H1 (cell line): Measurements from ENCODE around the gene TMEM179B. TPM values are rescaled to one million over a fixed set of nuclear protein-coding genes. Genes with fewer than 3 reads are reported as not detected.

Experiments
- CTCF ChIA-PET: fragments of 300-600 bp; sonication (Branson Sonifier 250); formaldehyde crosslinking; loops from one replicate; lab custom pipeline; 2021; ENCODE audit not compliant: partially characterized antibody; lab: Charles Lee
- POLR2A ChIA-PET: fragments of 300-600 bp; sonication (Branson Sonifier 250); formaldehyde crosslinking; loops from one replicate; lab custom pipeline; 2021; ENCODE audit warnings: inconsistent platforms; ENCODE audit not compliant: partially characterized antibody; lab: Charles Lee
- DNase-seq, 2 experiments: peaks; one replicate each; pipeline versions ENCODE4 v3.0.0 to v3.0.0-alpha.2; 2010 to 2022; ENCODE audit warnings: low spot score in 2 of 2, low read depth in 1 of 2, mixed read lengths in 1 of 2
- FAIRE-seq: peaks from 2 replicates; lab custom pipeline; 2011; peaks lifted over from hg19 to GRCh38; lab: Jason Lieb, UNC
- H2AFZ ChIP-seq: 2 replicates; pipeline ENCODE4 v1.8.1; 2012; ENCODE audit warnings: low read length, inconsistent platforms
- H2AK5ac ChIP-seq: 2 replicates; pipeline ENCODE4 v1.6.1; 2013; ENCODE audit warnings: low read depth, low read length
- H2BK120ac ChIP-seq: replicated peaks from 2 replicates; pipeline ENCODE3; 2013; ENCODE audit warnings: low read depth, low read length, inconsistent platforms
- H2BK12ac ChIP-seq: 2 replicates; pipeline ENCODE4 v1.6.1; 2013; ENCODE audit warnings: low read depth, low read length
- H2BK15ac ChIP-seq: 2 replicates; pipeline ENCODE4 v1.6.1; 2013; ENCODE audit warnings: low read length
- H2BK20ac ChIP-seq: 2 replicates; pipeline ENCODE4 v1.6.1; 2013; ENCODE audit warnings: low read length
- H2BK5ac ChIP-seq: 2 replicates; pipeline ENCODE4 v1.6.1; 2013; ENCODE audit warnings: low read depth, low read length
- H3K14ac ChIP-seq: 2 replicates; pipeline ENCODE4 v1.6.1; 2013; ENCODE audit warnings: inconsistent platforms; ENCODE audit not compliant: insufficient read length
- H3K18ac ChIP-seq: 2 replicates; pipeline ENCODE4 v1.6.1; 2013; ENCODE audit warnings: low read length; ENCODE audit errors: extremely low read depth
- H3K23ac ChIP-seq: 2 replicates; pipeline ENCODE4 v1.6.1; 2013; ENCODE audit warnings: inconsistent platforms; ENCODE audit not compliant: insufficient read length
- H3K23me2 ChIP-seq: 2 replicates; pipeline ENCODE4 v1.6.1; 2013; ENCODE audit warnings: low read depth, low read length
- H3K27ac ChIP-seq: 2 replicates; pipeline ENCODE4 v1.6.1; 2011; ENCODE audit warnings: low read depth, low read length, inconsistent platforms
- H3K27me3 ChIP-seq, 4 experiments: replicated peaks in 1 of 4; 1 replicate in 1 of 4; 2 replicates in 3 of 4; pipeline versions ENCODE4 v1.6.1 to v1.8.1; 2011 to 2013; ENCODE audit warnings: low read length in 3 of 4, mild to moderate bottlenecking in 3 of 4, inconsistent platforms in 2 of 4, mixed read lengths in 2 of 4, moderate library complexity in 1 of 4; ENCODE audit not compliant: control insufficient read depth in 3 of 4, insufficient read depth in 3 of 4; ENCODE audit errors: extremely low read depth in 1 of 4
- H3K36me3 ChIP-seq, 4 experiments: 2 replicates each; pipeline versions ENCODE4 v1.6.1 to v1.8.1; 2011 to 2013; ENCODE audit warnings: mild to moderate bottlenecking in 4 of 4, low read length in 3 of 4, moderate library complexity in 2 of 4, control low read depth in 1 of 4, inconsistent platforms in 1 of 4; ENCODE audit not compliant: insufficient read depth in 4 of 4, control insufficient read depth in 2 of 4
- H3K4ac ChIP-seq: replicated peaks from 2 replicates; pipeline ENCODE3; 2013; ENCODE audit warnings: low read length, low read depth, mixed read lengths, inconsistent platforms; ENCODE audit not compliant: insufficient read length
- H3K4me1 ChIP-seq, 4 experiments: replicated peaks in 1 of 4; 1 replicate in 1 of 4; 2 replicates in 3 of 4; pipeline versions ENCODE4 v1.6.1 to v1.8.1; 2011 to 2013; ENCODE audit warnings: low read length in 3 of 4, inconsistent platforms in 2 of 4, mixed read lengths in 1 of 4; ENCODE audit not compliant: insufficient read depth in 4 of 4, control insufficient read depth in 3 of 4
- H3K4me2 ChIP-seq, 2 experiments: 2 replicates each; pipeline versions ENCODE4 v1.6.1 to v1.8.1; 2011 to 2013; ENCODE audit warnings: low read depth in 2 of 2, low read length in 2 of 2, control low read depth in 1 of 2, inconsistent platforms in 1 of 2, mild to moderate bottlenecking in 1 of 2; ENCODE audit not compliant: insufficient read depth in 1 of 2
- H3K4me3 ChIP-seq, 4 experiments: fragments of 200-600, 300-600 bp in 1 of 4; sonication (generic), shearing (Covaris generic), sonication (Bioruptor Twin) in 1 of 4; 2 replicates each; pipeline versions ENCODE4 v1.5.1 to v1.8.1; 2011 to 2016; ENCODE audit warnings: low read length in 4 of 4, low read depth in 3 of 4, control low read depth in 2 of 4, inconsistent platforms in 2 of 4, mild to moderate bottlenecking in 2 of 4, mixed read lengths in 1 of 4, moderate library complexity in 1 of 4; ENCODE audit not compliant: insufficient read depth in 2 of 4; ENCODE audit errors: extremely low read depth in 1 of 4
- H3K56ac ChIP-seq: replicated peaks from 2 replicates; pipeline ENCODE3; 2013; ENCODE audit warnings: low read depth, mild to moderate bottlenecking, mixed read lengths, low read length, inconsistent platforms; ENCODE audit not compliant: insufficient read length
- H3K79me1 ChIP-seq: 2 replicates; pipeline ENCODE4 v1.6.1; 2013; ENCODE audit warnings: low read depth, low read length, control low read depth
- H3K79me2 ChIP-seq, 2 experiments: 2 replicates each; pipeline versions ENCODE4 v1.6.1 to v1.8.1; 2012 to 2013; ENCODE audit warnings: low read length in 2 of 2, mild to moderate bottlenecking in 2 of 2, inconsistent platforms in 1 of 2; ENCODE audit not compliant: insufficient read depth in 2 of 2, control insufficient read depth in 1 of 2
- H3K9ac ChIP-seq, 4 experiments: replicated peaks in 1 of 4; 1 replicate in 1 of 4; 2 replicates in 3 of 4; pipeline versions ENCODE4 v1.6.1 to v1.8.1; 2011 to 2013; ENCODE audit warnings: low read depth in 3 of 4, low read length in 3 of 4, control low read depth in 2 of 4, mild to moderate bottlenecking in 2 of 4, moderate library complexity in 2 of 4, inconsistent platforms in 1 of 4; ENCODE audit errors: extremely low read depth in 1 of 4
- H3K9me3 ChIP-seq, 2 experiments: 2 replicates each; pipeline versions ENCODE4 v1.6.1 to v1.8.1; 2012 to 2013; ENCODE audit warnings: mild to moderate bottlenecking in 2 of 2, moderate library complexity in 2 of 2, control low read depth in 1 of 2, inconsistent platforms in 1 of 2, low read depth in 1 of 2, low read length in 1 of 2, mixed read lengths in 1 of 2; ENCODE audit not compliant: insufficient read depth in 2 of 2
- H4K20me1 ChIP-seq, 2 experiments: replicated peaks in 1 of 2; 2 replicates each; pipeline versions ENCODE3 to v1.8.1; 2011 to 2013; ENCODE audit warnings: inconsistent platforms in 2 of 2, low read length in 2 of 2, mild to moderate bottlenecking in 1 of 2; ENCODE audit not compliant: insufficient read depth in 2 of 2, control insufficient read depth in 1 of 2
- H4K5ac ChIP-seq: 2 replicates; pipeline ENCODE4 v1.6.1; 2013; ENCODE audit warnings: low read length, low read depth, mixed read lengths, inconsistent platforms; ENCODE audit not compliant: insufficient read length
- H4K8ac ChIP-seq: 2 replicates; pipeline ENCODE4 v1.8.0; 2013; ENCODE audit warnings: mild to moderate bottlenecking, moderate library complexity, low read length, inconsistent platforms; ENCODE audit not compliant: insufficient read depth; ENCODE audit errors: extremely low read depth
- H4K91ac ChIP-seq: replicated peaks from 2 replicates; pipeline ENCODE3; 2013; ENCODE audit warnings: low read length, mixed read lengths, inconsistent platforms; ENCODE audit not compliant: insufficient read length
- JUN ChIP-seq: IDR thresholded peaks from 2 replicates; pipeline ENCODE4 v1.6.1; 2011; ENCODE audit warnings: low read depth, mild to moderate bottlenecking, improper control_type of control experiment, low read length
- MAX ChIP-seq: IDR thresholded peaks from 2 replicates; pipeline ENCODE4 v1.6.1; 2012; ENCODE audit warnings: inconsistent platforms
- PHF8 ChIP-seq: fragments of 200-600 bp; sonication (generic); conservative IDR thresholded peaks from 2 replicates; pipeline ENCODE4 v1.7.1; 2012; ENCODE audit warnings: low read depth, mild to moderate bottlenecking, inconsistent platforms, low read length, moderate library complexity
- POLR2A ChIP-seq, 2 experiments: IDR thresholded peaks; 1 replicate in 1 of 2; 2 replicates in 1 of 2; pipeline ENCODE4 v1.6.1; 2011; ENCODE audit warnings: low read depth in 2 of 2, low read length in 2 of 2, mild to moderate bottlenecking in 2 of 2; ENCODE audit errors: control extremely low read depth in 1 of 2
- POLR2AphosphoS5 ChIP-seq: IDR thresholded peaks from 2 replicates; pipeline ENCODE4 v1.6.1; 2011; ENCODE audit warnings: low read depth, low read length
- SAP30 ChIP-seq: fragments of 300-600 bp; sonication (generic); IDR thresholded peaks from 2 replicates; pipeline ENCODE4 v1.7.1; 2012; ENCODE audit warnings: low read length, moderate library complexity, mild to moderate bottlenecking, inconsistent platforms; ENCODE audit not compliant: insufficient read depth, insufficient replicate concordance
- SIN3A ChIP-seq, 2 experiments: IDR thresholded peaks in 1 of 2; conservative IDR thresholded peaks in 1 of 2; 2 replicates each; pipeline ENCODE4 v1.6.1; 2011 to 2012; ENCODE audit warnings: low read length in 2 of 2, improper control_type of control experiment in 1 of 2, low read depth in 1 of 2, mild to moderate bottlenecking in 1 of 2
- SRF ChIP-seq: IDR thresholded peaks from 2 replicates; pipeline ENCODE4 v1.6.1; 2011; ENCODE audit warnings: mild to moderate bottlenecking, low read depth, low read length, moderate library complexity
- WGBS, 2 experiments: shearing (Covaris generic) in 1 of 2; methylation state at CpG; one replicate each; pipeline versions ENCODE4 v1.1.6 to v1.1.7; 2013 to 2015; ENCODE audit warnings: low lambda C conversion rate in 2 of 2, mixed read lengths in 2 of 2, inconsistent platforms in 1 of 2, low coverage in 1 of 2, missing lambda C conversion rate in 1 of 2; ENCODE audit not compliant: insufficient replicate concordance in 2 of 2, insufficient coverage in 1 of 2, insufficient read length in 1 of 2; ENCODE audit errors: extremely low coverage in 1 of 2, missing lambda C conversion rate in 1 of 2; 5-methylcytosine and 5-hydroxymethylcytosine counted together
- polyA plus RNA-seq, 7 experiments: library from polyadenylated mRNA; depleted of rRNA in 3 of 7; stranded (reverse) in 5 of 7; unstranded in 2 of 7; fragments of >200 nt in 5 of 7; fragments of 200-250 nt in 2 of 7; gene quantifications; 1 replicate in 5 of 7; 2 replicates in 1 of 7; 4 replicates in 1 of 7; pipeline versions ENCODE4 v1.2.1 to v1.2.3, GENCODE V29; 2011 to 2013; ENCODE audit warnings: missing spikeins in 2 of 7, mixed read lengths in 2 of 7
- total RNA-seq: library from RNA; stranded (reverse); fragmentation: NEBNext Ultra II Directional; extraction: Animal tissue kit (Norgen Biotek cat#: 25700); gene quantifications from 2 replicates; pipeline ENCODE4 v1.2.1, GENCODE V29; 2021
- TF ChIP-seq, protein P1 (sequence below): IDR thresholded peaks from 2 replicates; pipeline ENCODE4 v1.6.1; 2012; ENCODE audit warnings: inconsistent platforms

Gene TMEM179B
- total and polyA plus RNA-seq, 2 of the 8 experiments (the other 6 are each of a cell fraction or from before 2014, with no cell fraction given) = 18.6 to 62.2 TPM

DNA sequence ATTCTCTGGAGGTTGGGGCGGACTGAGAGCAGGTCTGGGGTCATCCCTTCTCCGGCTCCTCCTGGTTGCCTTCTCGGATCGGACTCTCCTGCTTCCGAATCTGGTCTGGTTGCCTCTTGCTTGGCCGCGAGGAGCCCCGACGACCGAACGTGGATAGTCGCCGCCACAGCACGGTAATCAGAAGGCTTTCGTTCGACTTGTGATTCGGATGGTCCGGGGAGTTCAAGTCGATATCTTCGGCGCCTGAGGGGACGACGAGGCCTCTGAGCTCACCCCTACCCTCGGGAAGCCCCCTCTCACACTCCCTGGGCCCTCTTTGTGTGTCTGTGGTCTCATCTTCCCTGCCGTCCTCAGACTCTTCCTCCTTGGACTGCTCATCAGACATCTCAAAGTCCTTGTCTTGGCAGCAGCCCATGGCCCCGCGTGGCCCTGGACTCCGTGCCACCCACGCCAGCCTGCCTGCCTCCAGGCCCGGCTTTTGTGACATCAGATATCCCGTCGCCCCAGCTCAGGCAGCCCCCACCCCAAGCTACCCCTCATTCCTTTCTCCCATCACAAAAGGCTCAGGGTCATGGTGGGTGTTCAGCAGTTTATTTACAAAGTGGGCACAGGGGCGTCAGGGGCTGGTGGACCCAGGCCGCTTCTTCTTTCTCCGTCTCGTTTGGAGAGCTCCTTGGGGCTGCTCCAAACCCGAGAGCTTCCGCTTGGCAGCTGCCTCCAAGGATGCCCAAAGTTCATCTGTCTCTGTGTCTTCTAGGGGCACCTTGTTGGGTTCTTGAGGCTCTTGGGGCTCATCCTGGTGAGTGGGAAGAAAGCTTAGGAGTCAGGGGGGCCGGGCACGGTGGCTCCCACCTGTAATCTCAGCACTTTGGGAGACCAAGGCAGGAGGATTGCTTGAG is 45.4 kb downstream of the TMEM179B start, which contains the start of gene TEX54:
Gene TEX54, minus strand, starts transcription at position 506 of the 899 bp plus-strand sequence.
- Histone ChIP-seq H3K9me3 (no peaks in the 10 kb centered on the region), H3K23ac (no peak within 1 kb of the TSS), H3K9ac (peak within 1 kb of the TSS; percentile 88 to 92 (median 90)), H4K8ac (peak within 1 kb of the TSS; percentile 99), H3K27me3 (no peaks in the 10 kb centered on the region), H4K20me1 (peaks cover 5 to 12% of the 10 kb centered on the region in 2 experiments), H3K18ac (peak within 1 kb of the TSS; percentile 90), H2BK12ac (no peak within 1 kb of the TSS), H4K91ac (peak within 1 kb of the TSS; percentile 59), H3K4me1 (peaks cover 0 to 17% (median 2%) of the 10 kb centered on the region in 4 experiments; a peak in 2 of 7 replicates), H4K5ac (peak within 1 kb of the TSS; percentile 75), H2BK5ac (peak within 1 kb of the TSS; percentile 81; the same call in 1 of the 2 replicates), H3K27ac (peak within 1 kb of the TSS; percentile 95), H2BK120ac (no peak within 1 kb of the TSS), H3K79me1 (peaks cover 12% of the 10 kb centered on the region), H2BK20ac (no peak within 1 kb of the TSS), H2AFZ (peak within 1 kb of the TSS; percentile 21; the same call in 1 of the 2 replicates), H3K4ac (no peak within 1 kb of the TSS), H3K4me2 (peak within 1 kb of the TSS; percentile 74 to 97), H2AK5ac (no peak within 1 kb of the TSS), H3K23me2 (peaks cover 7% of the 10 kb centered on the region), H3K4me3 (peak within 1 kb of the TSS; percentile 76 to 94 (median 92)), H3K56ac (peak within 1 kb of the TSS; percentile 65), H3K36me3 (peaks cover 21 to 33% (median 30%) of the 10 kb centered on the region in 4 experiments), H2BK15ac (no peak within 1 kb of the TSS), H3K14ac (no peak within 1 kb of the TSS), H3K79me2 (peaks cover 7 to 27% of the 10 kb centered on the region in 2 experiments; a peak in 3 of 4 replicates)
- POLR2A ChIA-PET = interaction anchor here (0.6 to 13.8 kb wide), 39 partner anchors 8 to 1042 kb away, joined by 3 to 398 read pairs (median 5); partner anchors contain the start of genes C11orf98, CSKMT, EEF1G and HNRNPUL2
- CTCF ChIA-PET = interaction anchor here (0.7 to 1.4 kb wide), 5 partner anchors 9 to 165 kb away, joined by 3 to 5 read pairs (median 4); no protein-coding TSS in a partner anchor
- 21% methylated on average over 37 of the region's 40 CpGs; no CpG with 5 or more reads in 1 of the 2 experiments for WGBS, 2 experiments
- DNase-seq = no peak
- no peak for FAIRE-seq
- TF ChIP-seq, protein P1, sequence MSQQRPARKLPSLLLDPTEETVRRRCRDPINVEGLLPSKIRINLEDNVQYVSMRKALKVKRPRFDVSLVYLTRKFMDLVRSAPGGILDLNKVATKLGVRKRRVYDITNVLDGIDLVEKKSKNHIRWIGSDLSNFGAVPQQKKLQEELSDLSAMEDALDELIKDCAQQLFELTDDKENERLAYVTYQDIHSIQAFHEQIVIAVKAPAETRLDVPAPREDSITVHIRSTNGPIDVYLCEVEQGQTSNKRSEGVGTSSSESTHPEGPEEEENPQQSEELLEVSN = no peak
- TF ChIP-seq POLR2A (IDR thresholded peaks at IDR 0.05; ENCODE audit: control extremely low read depth in 1 of 2, low read depth in 2 of 2, low read length in 2 of 2) (peak; percentile 17 to 41; a peak in 2 of 3 replicates), SAP30 (no peak), SRF (no peak), MAX (no peak), SIN3A (conservative IDR thresholded peaks at IDR 0.05 in 1 of 2, IDR thresholded peaks at IDR 0.05 in 1 of 2; ENCODE audit: low read depth in 1 of 2, low read length in 2 of 2) (peak in 1 of 2 experiments; percentile 64; a peak in 2 of 4 replicates), JUN (no peak), POLR2AphosphoS5 (peak; percentile 70), PHF8 (0 out of 2 replicates have a peak, but pooled peaks have one; percentile 58)
